A549 (cell line): ENCODE measurements around the gene DCDC2.

Source experiments
- EP300 ChIP-seq, 2 experiments: fragments of >200 bp; sonication (Bioruptor Twin); formaldehyde crosslinking; IDR thresholded peaks; 2 replicates in 1 of 2; 3 replicates in 1 of 2; pipeline ENCODE4 v1.6.1; 2016 to 2017
- RAD21 ChIP-seq, 2 experiments: fragments of >200 bp in 1 of 2; sonication (Bioruptor Twin) in 1 of 2; formaldehyde crosslinking in 1 of 2; IDR thresholded peaks in 1 of 2; conservative IDR thresholded peaks in 1 of 2; 2 replicates in 1 of 2; 3 replicates in 1 of 2; pipeline ENCODE4 v1.6.1; 2012 to 2018; ENCODE audit warnings: inconsistent platforms in 1 of 2
- TP53 ChIP-seq: fragments of 250-450 bp; sonication (Bioruptor Pico); IDR thresholded peaks from 2 replicates; pipeline ENCODE4 v1.5.0; 2021; ENCODE audit warnings: mild to moderate bottlenecking, moderate library complexity
- TF ChIP-seq, protein P1 (sequence below): fragments of >200 bp; sonication (Bioruptor Twin); formaldehyde crosslinking; IDR thresholded peaks from 3 replicates; pipeline ENCODE4 v1.5.1; 2016

DNA sequence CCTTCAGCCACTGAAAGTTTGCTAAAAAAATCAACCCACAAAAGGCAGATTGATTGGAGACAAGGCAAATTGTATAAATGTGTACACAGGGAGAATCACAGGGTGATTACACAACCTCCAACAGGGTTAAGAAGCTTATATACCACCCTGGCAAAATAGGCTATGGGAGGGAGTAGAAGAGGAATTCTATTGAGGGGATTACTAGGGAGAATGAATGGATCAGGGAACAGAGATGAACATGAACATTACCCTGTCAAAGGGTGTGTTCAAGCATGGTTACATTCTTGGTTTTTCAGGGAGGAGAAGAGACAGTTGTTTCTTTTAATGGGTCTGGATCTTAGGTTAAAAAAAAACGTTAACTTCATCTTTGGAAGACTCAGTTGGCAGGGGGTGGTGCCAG lies 39.8 kb upstream of the DCDC2 start:
- TF ChIP-seq, protein P1, sequence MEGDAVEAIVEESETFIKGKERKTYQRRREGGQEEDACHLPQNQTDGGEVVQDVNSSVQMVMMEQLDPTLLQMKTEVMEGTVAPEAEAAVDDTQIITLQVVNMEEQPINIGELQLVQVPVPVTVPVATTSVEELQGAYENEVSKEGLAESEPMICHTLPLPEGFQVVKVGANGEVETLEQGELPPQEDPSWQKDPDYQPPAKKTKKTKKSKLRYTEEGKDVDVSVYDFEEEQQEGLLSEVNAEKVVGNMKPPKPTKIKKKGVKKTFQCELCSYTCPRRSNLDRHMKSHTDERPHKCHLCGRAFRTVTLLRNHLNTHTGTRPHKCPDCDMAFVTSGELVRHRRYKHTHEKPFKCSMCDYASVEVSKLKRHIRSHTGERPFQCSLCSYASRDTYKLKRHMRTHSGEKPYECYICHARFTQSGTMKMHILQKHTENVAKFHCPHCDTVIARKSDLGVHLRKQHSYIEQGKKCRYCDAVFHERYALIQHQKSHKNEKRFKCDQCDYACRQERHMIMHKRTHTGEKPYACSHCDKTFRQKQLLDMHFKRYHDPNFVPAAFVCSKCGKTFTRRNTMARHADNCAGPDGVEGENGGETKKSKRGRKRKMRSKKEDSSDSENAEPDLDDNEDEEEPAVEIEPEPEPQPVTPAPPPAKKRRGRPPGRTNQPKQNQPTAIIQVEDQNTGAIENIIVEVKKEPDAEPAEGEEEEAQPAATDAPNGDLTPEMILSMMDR = no peak
- TF ChIP-seq EP300 (IDR thresholded peaks at IDR 0.05) (no peak), TP53 (no peak), RAD21 (conservative IDR thresholded peaks at IDR 0.05 in 1 of 2, IDR thresholded peaks at IDR 0.05 in 1 of 2) (no peak)
